Measurements from ENCODE around the gene SEMA3D. TPM values are rescaled to one million over a fixed set of nuclear protein-coding genes. Genes with fewer than 3 reads are reported as not detected.

Gene SEMA3D
- total and polyA plus RNA-seq, 2 donors (not counting 1 experiment from before 2014, with no cell fraction given), result 0.46 to 0.59 TPM

GRCh38 chr7:85094046-85094725 is 92.7 kb downstream of the SEMA3D start:
- CTCF ChIA-PET, result no interaction called here

GRCh38 chr7:85091565-85091928 is 95.3 kb downstream of the SEMA3D start:
- Histone ChIP-seq H3K27me3 (replicated peaks in 1 of 4; ENCODE audit: control extremely low read depth in 1 of 4, control insufficient read depth in 3 of 4, insufficient read depth in 4 of 4, low read length in 3 of 4) (no peaks in the 10 kb centered on the region), H4K20me1 (ENCODE audit: control insufficient read depth, insufficient read depth, low read length, poor library complexity, severe bottlenecking) (no peaks in the 10 kb centered on the region), H3K79me2 (ENCODE audit: control insufficient read depth, insufficient read depth, low read length) (no peaks in the 10 kb centered on the region), H3K9ac (ENCODE audit: low read length) (no peak overlapping the region), H3K4me3 (ENCODE audit: control extremely low read depth in 1 of 5, extremely low read depth in 1 of 5, insufficient read depth in 1 of 5, low read depth in 2 of 5, low read length in 4 of 5) (no peak overlapping the region), H3K9me3 (ENCODE audit: control extremely low read depth in 1 of 3, control insufficient read depth in 2 of 3, insufficient read depth in 1 of 3, low read length in 2 of 3) (no peaks in the 10 kb centered on the region), H3K4me1 (ENCODE audit: control insufficient read depth in 2 of 2, insufficient read depth in 2 of 2, low read length in 2 of 2) (no peaks in the 10 kb centered on the region), H2AFZ (ENCODE audit: insufficient read depth, low read depth, low read length, poor library complexity, severe bottlenecking) (no peak overlapping the region), H3K36me3 (replicated peaks in 1 of 2; ENCODE audit: control extremely low read depth in 1 of 2, control insufficient read depth in 1 of 2, extremely low read depth in 1 of 2, insufficient read depth in 2 of 2, low read length in 1 of 2) (no peaks in the 10 kb centered on the region), H3K27ac (ENCODE audit: low read length in 2 of 2) (no peak overlapping the region), H3K4me2 (replicated peaks; ENCODE audit: low read depth, low read length, poor library complexity, severe bottlenecking) (no peak overlapping the region)
- intact Hi-C loops (cut with micrococcal nuclease), result no loop called here
- no peak for TF ChIP-seq CTCF (IDR thresholded peaks at IDR 0.05)
- no peak for TF ChIP-seq EZH2 (IDR thresholded peaks at IDR 0.05; ENCODE audit: borderline replicate concordance, insufficient read depth, low read depth, low read length, poor library complexity, severe bottlenecking)
- ATAC-seq (ENCODE audit: low read depth), result no peak
- 100% methylated on average over 3 of the region's 4 CpGs for WGBS (ENCODE audit: insufficient coverage)
- no peak for DNase-seq
- Mint-ChIP-seq H3K27me3 (no peaks in the 10 kb centered on the region), H3K4me3 (no peak overlapping the region), H3K9me3 (ENCODE audit: insufficient read depth) (no peaks in the 10 kb centered on the region), H3K27ac (no peak overlapping the region), H3K4me1 (no peaks in the 10 kb centered on the region)
- ChIA-PET CTCF (no interaction called here), POLR2A (no interaction called here)

More at GRCh38 chr7:85094046-85094725, 92.7 kb downstream of the SEMA3D start:
- TF ChIP-seq CTCF (IDR thresholded peaks at IDR 0.05), result no peak
- TF ChIP-seq EZH2 (IDR thresholded peaks at IDR 0.05; ENCODE audit: borderline replicate concordance, insufficient read depth, low read depth, low read length, poor library complexity, severe bottlenecking), result no peak
- H3K9me3 ChIP-seq (ENCODE audit: control extremely low read depth in 1 of 3, control insufficient read depth in 2 of 3, insufficient read depth in 1 of 3, low read length in 2 of 3), result no peaks in the 10 kb centered on the region
- POLR2A ChIA-PET, result no interaction called here
- intact Hi-C loops (cut with micrococcal nuclease), result no loop called here
- no peak overlapping the region for H3K4me3 ChIP-seq (ENCODE audit: control extremely low read depth in 1 of 5, extremely low read depth in 1 of 5, insufficient read depth in 1 of 5, low read depth in 2 of 5, low read length in 4 of 5)
- no peak for DNase-seq
- ATAC-seq (ENCODE audit: low read depth), result no peak
- WGBS (ENCODE audit: insufficient coverage), result 88% methylated on average over 1 of the region's 3 CpGs
- no peak overlapping the region for H3K4me2 ChIP-seq (replicated peaks; ENCODE audit: low read depth, low read length, poor library complexity, severe bottlenecking)
- no peak overlapping the region for H3K4me3 Mint-ChIP-seq
- no peaks in the 10 kb centered on the region for H3K4me1 Mint-ChIP-seq
- no peaks in the 10 kb centered on the region for H3K9me3 Mint-ChIP-seq (ENCODE audit: insufficient read depth)
- no peaks in the 10 kb centered on the region for H3K27me3 Mint-ChIP-seq
- no peak overlapping the region for H3K27ac Mint-ChIP-seq
- H3K79me2 ChIP-seq (ENCODE audit: control insufficient read depth, insufficient read depth, low read length), result no peaks in the 10 kb centered on the region
- no peaks in the 10 kb centered on the region for H3K27me3 ChIP-seq (replicated peaks in 1 of 4; ENCODE audit: control extremely low read depth in 1 of 4, control insufficient read depth in 3 of 4, insufficient read depth in 4 of 4, low read length in 3 of 4)
- H3K9ac ChIP-seq (ENCODE audit: low read length), result no peak overlapping the region
- no peaks in the 10 kb centered on the region for H3K36me3 ChIP-seq (replicated peaks in 1 of 2; ENCODE audit: control extremely low read depth in 1 of 2, control insufficient read depth in 1 of 2, extremely low read depth in 1 of 2, insufficient read depth in 2 of 2, low read length in 1 of 2)
- H3K4me1 ChIP-seq (ENCODE audit: control insufficient read depth in 2 of 2, insufficient read depth in 2 of 2, low read length in 2 of 2), result no peaks in the 10 kb centered on the region
- H4K20me1 ChIP-seq (ENCODE audit: control insufficient read depth, insufficient read depth, low read length, poor library complexity, severe bottlenecking), result no peaks in the 10 kb centered on the region
- H2AFZ ChIP-seq (ENCODE audit: insufficient read depth, low read depth, low read length, poor library complexity, severe bottlenecking), result no peak overlapping the region
- H3K27ac ChIP-seq (ENCODE audit: low read length in 2 of 2), result no peak overlapping the region

All from B cell (primary cell).